NCI-H2196 treated with DMSO at 0.1 percent for 48 hours (cell line): ENCODE measurements around the gene TNFRSF11A.

Experiments used
- DNase-seq: peaks from one replicate; lab custom pipeline; 2025; ENCODE audit not compliant: unreplicated experiment; lab: John Stamatoyannopoulos, UW

TNFRSF11A gene

GRCh38 chr18:62407660-62408059 is 82.5 kb downstream of the TNFRSF11A start:
- no peak for DNase-seq

DNA sequence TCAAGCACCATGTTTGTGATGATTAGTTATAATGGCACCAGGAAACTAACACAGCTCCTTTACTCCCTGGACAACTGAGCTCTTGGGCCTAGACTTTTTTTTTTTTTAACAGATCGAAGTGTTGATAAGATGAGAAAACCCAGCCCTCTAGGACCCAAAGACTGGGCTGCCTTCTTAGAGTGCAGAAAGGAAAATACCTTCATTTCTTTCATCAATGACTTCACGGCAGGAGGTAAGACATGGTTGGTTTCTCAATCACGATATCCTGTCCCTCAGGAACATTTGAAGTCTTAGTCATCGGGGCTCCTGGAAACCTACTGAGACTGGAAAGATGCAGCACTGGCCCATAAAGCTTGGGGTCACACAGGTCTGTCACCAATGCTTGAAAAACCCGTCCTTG is 84.7 kb downstream of the TNFRSF11A start:
- no peak for DNase-seq

DNA sequence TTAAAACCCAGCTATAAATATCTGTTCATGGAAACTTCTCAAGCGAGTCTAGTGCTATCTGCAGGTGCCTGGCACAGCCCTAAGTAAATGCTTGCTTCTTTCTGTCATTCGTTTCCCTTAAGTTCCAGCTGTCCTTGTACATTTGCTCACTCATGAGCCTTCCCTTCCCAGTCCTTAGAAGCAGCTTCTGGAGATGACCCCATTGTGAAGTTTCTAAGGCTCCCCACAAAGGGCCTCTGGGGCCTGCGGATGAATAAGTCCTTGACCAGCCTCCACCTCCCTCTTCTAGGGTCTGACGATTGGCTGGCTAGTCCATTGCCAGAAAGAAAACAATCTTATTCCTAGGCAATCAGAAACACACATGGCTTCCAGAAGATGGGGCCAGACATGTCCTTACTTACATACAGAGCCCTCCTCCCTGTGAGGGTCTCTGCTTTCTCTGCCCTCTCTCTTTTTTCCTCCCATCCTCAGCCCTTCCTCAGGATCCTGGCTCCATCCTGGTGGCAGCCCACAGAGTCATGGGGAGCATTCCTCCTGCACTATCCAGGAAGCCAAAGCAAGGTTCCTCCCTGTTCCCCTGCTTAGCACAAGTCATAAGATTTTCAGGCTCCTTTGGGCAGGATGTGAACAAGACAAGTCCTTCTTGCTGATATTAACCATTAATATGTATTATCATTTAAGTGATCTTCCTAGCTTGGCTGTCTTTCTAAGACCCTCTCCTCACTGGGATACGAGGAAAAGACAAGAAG is 87.3 kb downstream of the TNFRSF11A start:
- DNase-seq: no peak

- no peak for DNase-seq
Measured at GRCh38 chr18:62413206-62413605, 88.1 kb downstream of the TNFRSF11A start.

GRCh38 chr18:62418258-62418657 is 93.1 kb downstream of the TNFRSF11A start:
- no peak for DNase-seq

- DNase-seq: no peak
Measured at GRCh38 chr18:62420151-62420512, 95.0 kb downstream of the TNFRSF11A start.

- DNase-seq: no peak
Measured at GRCh38 chr18:62420513-62421209, 95.6 kb downstream of the TNFRSF11A start.

DNA sequence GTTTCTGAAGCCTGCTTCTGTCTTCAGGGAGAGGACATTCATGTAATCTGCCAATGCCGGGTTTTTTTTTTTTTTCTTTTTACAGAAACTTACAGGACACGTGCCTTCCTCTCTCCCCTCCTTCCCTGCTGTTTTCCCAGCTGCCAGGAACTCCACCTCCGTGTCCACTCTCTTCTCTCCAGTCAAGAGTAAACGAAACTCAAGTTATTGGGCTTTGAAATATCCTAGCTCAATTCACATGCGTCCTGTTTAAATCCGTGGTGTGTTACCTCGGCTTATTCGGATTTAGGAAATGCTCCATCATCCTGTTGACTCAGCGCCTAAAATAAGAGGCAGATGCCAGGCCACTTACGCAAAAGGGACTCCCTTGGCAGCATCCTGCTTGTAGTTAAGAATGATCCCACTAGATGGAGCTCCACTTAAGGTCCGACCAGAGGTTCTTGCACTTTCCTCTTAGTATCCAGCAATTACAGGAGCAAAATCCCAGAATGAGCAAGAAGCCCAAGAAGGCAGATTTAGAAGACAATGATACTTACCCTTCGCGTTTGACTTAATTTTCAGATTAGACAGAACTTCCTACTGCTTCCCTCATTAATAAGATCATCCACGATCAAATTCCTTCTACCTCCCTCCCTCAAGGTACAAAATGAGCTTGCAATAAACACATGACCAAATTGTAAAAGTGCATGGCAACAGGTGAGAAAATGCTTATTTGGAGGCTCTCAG is 100.5 kb downstream of the TNFRSF11A start:
- DNase-seq: peak; percentile 72

DNA sequence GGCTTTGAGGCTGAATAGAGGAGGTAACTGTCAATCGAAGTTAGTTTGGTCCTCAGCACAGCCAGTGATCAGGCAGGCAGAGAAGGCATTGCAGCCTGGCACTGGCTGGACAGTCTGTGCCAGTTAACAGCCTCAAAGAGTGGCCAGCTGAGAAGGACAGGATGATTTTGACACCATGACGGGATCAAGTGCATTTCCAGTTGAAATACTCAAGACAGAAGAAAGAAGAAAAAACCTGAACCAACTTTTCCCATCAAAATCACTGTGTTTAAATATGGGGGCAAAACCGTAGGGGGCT is 101.0 kb downstream of the TNFRSF11A start:
- no peak for DNase-seq

GRCh38 chr18:62432176-62432575 is 107.1 kb downstream of the TNFRSF11A start:
- DNase-seq: no peak

GRCh38 chr18:62434798-62435197 is 109.7 kb downstream of the TNFRSF11A start:
- no peak for DNase-seq

DNA sequence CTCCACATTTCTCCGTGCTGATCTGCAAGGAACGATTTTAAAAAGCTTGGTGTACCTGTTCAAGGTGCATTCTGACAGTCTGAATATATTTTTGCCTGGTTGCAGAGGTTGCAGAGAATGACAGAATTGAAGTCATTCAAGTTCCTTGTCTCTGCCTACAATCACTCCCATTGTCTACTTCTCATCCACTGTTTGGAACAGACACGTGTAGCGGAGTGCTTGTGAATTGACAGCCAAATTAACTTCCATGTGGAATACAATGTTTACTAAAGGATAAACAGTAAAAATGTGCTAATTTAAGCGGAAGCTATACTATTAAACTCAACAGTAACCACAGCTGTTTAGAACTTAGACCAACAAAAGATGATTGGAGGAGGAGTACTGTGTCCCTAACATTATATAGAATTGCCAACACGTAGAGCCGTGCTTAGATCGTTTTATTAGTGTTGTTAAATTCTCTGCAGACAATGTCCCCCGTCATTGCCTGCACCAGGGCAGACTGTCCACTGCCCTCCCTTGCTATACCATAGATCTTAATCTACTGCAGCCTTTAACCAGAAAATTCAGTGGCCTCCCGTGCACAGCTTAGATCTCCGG is 110.4 kb downstream of the TNFRSF11A start:
- no peak for DNase-seq

- no peak for DNase-seq
Measured at GRCh38 chr18:62436636-62437234, 111.6 kb downstream of the TNFRSF11A start.

GRCh38 chr18:62437235-62438017 is 112.3 kb downstream of the TNFRSF11A start:
- no peak for DNase-seq

DNA sequence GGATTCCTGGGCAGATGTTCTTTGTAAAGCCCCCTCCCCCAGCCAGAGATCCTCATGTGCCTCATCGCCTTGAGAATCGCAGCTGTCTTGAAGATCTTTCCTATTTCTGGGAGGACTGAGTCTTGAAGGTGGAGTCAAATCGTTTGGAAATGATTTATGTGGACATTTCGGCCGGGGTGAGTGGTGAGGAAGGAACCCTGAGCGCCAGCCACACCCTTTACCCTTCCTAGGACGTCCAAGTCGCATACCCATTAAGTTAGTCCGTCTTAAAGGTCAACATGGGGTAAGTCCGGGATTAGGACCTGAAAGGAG is 112.9 kb downstream of the TNFRSF11A start:
- DNase-seq: no peak

DNA sequence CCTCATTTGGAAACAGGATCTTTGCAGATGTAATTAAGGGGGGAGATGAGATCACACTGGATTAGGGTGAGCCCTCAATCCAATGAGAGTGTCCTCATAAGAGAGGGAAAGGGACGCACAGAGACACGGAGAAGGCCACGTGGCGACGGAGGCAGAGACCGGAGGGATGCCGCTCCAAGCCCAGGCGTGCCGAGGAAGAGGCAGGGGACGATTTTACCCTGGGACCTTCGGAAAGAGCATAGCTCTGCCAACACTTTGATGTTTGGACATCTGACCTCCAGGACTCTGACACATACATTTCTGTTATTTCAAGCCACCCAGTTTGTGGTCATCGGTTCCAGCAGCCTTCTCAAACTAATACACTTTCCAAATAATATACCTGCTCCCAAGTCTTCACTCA is 113.3 kb downstream of the TNFRSF11A start:
- no peak for DNase-seq

- DNase-seq: no peak
Measured at GRCh38 chr18:62438866-62439265, 113.8 kb downstream of the TNFRSF11A start.
